Spinal cord (tissue), 10 donors: ENCODE results near the gene SLC7A8. TPM values are rescaled to one million over a fixed set of nuclear protein-coding genes. Genes with fewer than 3 reads are reported as not detected.
A peak's percentile ranks its signal among the peaks of the same experiment; 100 is the strongest.
"Not testable (repeated sequence)": the region's sequence is repeated elsewhere in the genome, so short reads cannot be mapped to it uniquely, and the experiment has no call there.

Experiments
- DNase-seq, 6 donors: peaks; one replicate each; pipeline versions ENCODE4 v3.0.0 to v3.0.0-alpha.2; 2013 to 2015; ENCODE audit warnings: low spot score in 6 of 6, low read depth in 4 of 6
- H3K27ac ChIP-seq: one replicate; pipeline ENCODE4 v1.5.1; 2013; ENCODE audit warnings: low read depth, low read length, control low read depth
- H3K27me3 ChIP-seq: one replicate; pipeline ENCODE4 v1.6.1; 2013; ENCODE audit warnings: low read length; ENCODE audit not compliant: control insufficient read depth, insufficient read depth
- H3K36me3 ChIP-seq: one replicate; pipeline ENCODE4 v1.6.1; 2013; ENCODE audit warnings: low read length; ENCODE audit not compliant: control insufficient read depth, insufficient read depth
- H3K4me1 ChIP-seq: one replicate; pipeline ENCODE4 v1.6.1; 2013; ENCODE audit warnings: low read length; ENCODE audit not compliant: control insufficient read depth, insufficient read depth
- H3K4me3 ChIP-seq: one replicate; pipeline ENCODE4 v1.5.1; 2013; ENCODE audit warnings: low read depth, low read length, control low read depth
- H3K9me3 ChIP-seq: one replicate; pipeline ENCODE4 v1.6.1; 2013; ENCODE audit warnings: low read length; ENCODE audit not compliant: control insufficient read depth, insufficient read depth
- WGBS: methylation state at CpG from one replicate; pipeline ENCODE4 v1.1.5; 2013; ENCODE audit warnings: missing lambda C conversion rate; ENCODE audit not compliant: insufficient coverage; 5-methylcytosine and 5-hydroxymethylcytosine counted together
- polyA plus RNA-seq, 2 donors: library from polyadenylated mRNA; unstranded; fragments of 120-200 nt; gene quantifications; one replicate each; pipeline ENCODE4 v1.2.1, GENCODE V29; 2013; ENCODE audit not compliant: insufficient read length in 2 of 2
- total RNA-seq, 2 donors: library from RNA; depleted of rRNA in 1 of 2; stranded (reverse); fragments of 120-200 nt in 1 of 2; fragments of >200 nt in 1 of 2; gene quantifications; one replicate each; pipeline versions ENCODE4 v1.2.3 to v1.2.4, GENCODE V29; 2013 to 2014
- donor health status: healthy.

Gene SLC7A8
- total and polyA plus RNA-seq, 4 donors = 8.6 to 18.9 (median 17.2) TPM

- H3K36me3 ChIP-seq = no peaks in the 10 kb centered on the region
- no peak for DNase-seq
- no peak overlapping the region for H3K4me3 ChIP-seq
- H3K27me3 ChIP-seq = no peaks in the 10 kb centered on the region
- no peak overlapping the region for H3K27ac ChIP-seq
- H3K4me1 ChIP-seq = no peaks in the 10 kb centered on the region
- H3K9me3 ChIP-seq = no peaks in the 10 kb centered on the region
- 77% methylated on average over 4 of the region's 7 CpGs for WGBS
These were observed 26.4 kb upstream of the SLC7A8 start for GRCh38 chr14:23209651-23210423.

GRCh38 chr14:23208324-23208723, 24.9 kb upstream of the SLC7A8 start:
- no peak overlapping the region for H3K4me3 ChIP-seq
- H3K36me3 ChIP-seq = no peaks in the 10 kb centered on the region
- DNase-seq = no peak
- no peaks in the 10 kb centered on the region for H3K4me1 ChIP-seq
- H3K27ac ChIP-seq = no peak overlapping the region
- H3K9me3 ChIP-seq = no peaks in the 10 kb centered on the region
- H3K27me3 ChIP-seq = no peaks in the 10 kb centered on the region

GRCh38 chr14:23207146-23207540, 23.7 kb upstream of the SLC7A8 start:
- Histone ChIP-seq H3K9me3 (no peaks in the 10 kb centered on the region), H3K4me1 (no peaks in the 10 kb centered on the region), H3K27me3 (no peaks in the 10 kb centered on the region), H3K27ac (no peak overlapping the region), H3K4me3 (no peak overlapping the region), H3K36me3 (no peaks in the 10 kb centered on the region)
- no peak for DNase-seq
- WGBS = no CpG with 5 or more reads among the region's 3 CpGs

GRCh38 chr14:23206422-23207145, 23.1 kb upstream of the SLC7A8 start:
- Histone ChIP-seq H3K27ac (no peak overlapping the region), H3K27me3 (no peaks in the 10 kb centered on the region), H3K4me1 (no peaks in the 10 kb centered on the region), H3K4me3 (no peak overlapping the region), H3K9me3 (no peaks in the 10 kb centered on the region), H3K36me3 (no peaks in the 10 kb centered on the region)
- no peak for DNase-seq
- WGBS = no CpG with 5 or more reads among the region's 3 CpGs

GRCh38 chr14:23202001-23202400, 18.5 kb upstream of the SLC7A8 start:
- Histone ChIP-seq H3K36me3 (no peaks in the 10 kb centered on the region), H3K27ac (no peak overlapping the region)
- 98% methylated on average over 5 of the region's 7 CpGs for WGBS

GRCh38 chr14:23199141-23199540, 15.7 kb upstream of the SLC7A8 start:
- not testable (repeated sequence) for DNase-seq, H3K27ac ChIP-seq, H3K36me3 ChIP-seq, H3K9me3 ChIP-seq, H3K4me3 ChIP-seq, H3K27me3 ChIP-seq, H3K4me1 ChIP-seq
- WGBS = 40% methylated on average over 1 of the region's 1 CpG

More at GRCh38 chr14:23202001-23202400, 18.5 kb upstream of the SLC7A8 start:
- Histone ChIP-seq H3K27me3 (no peaks in the 10 kb centered on the region), H3K9me3 (no peaks in the 10 kb centered on the region), H3K4me1 (no peaks in the 10 kb centered on the region), H3K4me3 (no peak overlapping the region)
- DNase-seq = no peak

GRCh38 chr14:23196487-23196886, 13.0 kb upstream of the SLC7A8 start:
- not testable (repeated sequence) for H3K27me3 ChIP-seq, H3K27ac ChIP-seq, H3K9me3 ChIP-seq, H3K36me3 ChIP-seq, H3K4me3 ChIP-seq, DNase-seq, H3K4me1 ChIP-seq
- no CpG with 5 or more reads among the region's 2 CpGs for WGBS

- Histone ChIP-seq H3K4me1 (no peaks in the 10 kb centered on the region), H3K9me3 (no peaks in the 10 kb centered on the region), H3K36me3 (no peaks in the 10 kb centered on the region), H3K4me3 (no peak overlapping the region), H3K27me3 (no peaks in the 10 kb centered on the region), H3K27ac (no peak overlapping the region)
- DNase-seq = no peak
- WGBS = 67% methylated on average over 4 of the region's 7 CpGs
These were observed 12.2 kb upstream of the SLC7A8 start for GRCh38 chr14:23195552-23196101.

- WGBS = 82% methylated on average over 1 of the region's 3 CpGs
These were observed 10.0 kb upstream of the SLC7A8 start for GRCh38 chr14:23193432-23193831.

GRCh38 chr14:23187925-23188324, 4.5 kb upstream of the SLC7A8 start:
- no peaks in the 10 kb centered on the region for H3K36me3 ChIP-seq
- H3K27me3 ChIP-seq = no peaks in the 10 kb centered on the region
- H3K4me3 ChIP-seq = no peak overlapping the region
- H3K27ac ChIP-seq = no peak overlapping the region
- no peak for DNase-seq
- H3K9me3 ChIP-seq = no peaks in the 10 kb centered on the region
- WGBS = 78% methylated on average over 2 of the region's 2 CpGs
- no peaks in the 10 kb centered on the region for H3K4me1 ChIP-seq

More at GRCh38 chr14:23193432-23193831, 10.0 kb upstream of the SLC7A8 start:
- no peaks in the 10 kb centered on the region for H3K9me3 ChIP-seq
- no peaks in the 10 kb centered on the region for H3K4me1 ChIP-seq
- peak in 1 of 6 donors; percentile 16 for DNase-seq
- H3K27ac ChIP-seq = no peak overlapping the region
- H3K4me3 ChIP-seq = no peak overlapping the region
- H3K27me3 ChIP-seq = no peaks in the 10 kb centered on the region
- no peaks in the 10 kb centered on the region for H3K36me3 ChIP-seq
